B cell (primary cell): Measurements from ENCODE around the gene GPR37L1.
"Not testable (repeated sequence)": the region's sequence is repeated elsewhere in the genome, so short reads cannot be mapped to it uniquely, and the experiment has no call there.

Experiments
- CTCF ChIP-seq: fragments of 200-600 bp; IDR thresholded peaks from one replicate; pipeline ENCODE4 v1.8.0; 2022; ENCODE audit warnings: antibody characterized with exemption, mild to moderate bottlenecking
- EZH2 ChIP-seq: IDR thresholded peaks from 2 replicates; pipeline ENCODE4 v1.6.1; 2012; ENCODE audit warnings: borderline replicate concordance, low read depth, mild to moderate bottlenecking, moderate library complexity, low read length; ENCODE audit not compliant: insufficient read depth, poor library complexity, severe bottlenecking

- not testable (repeated sequence) for TF ChIP-seq CTCF, EZH2
Measured at GRCh38 chr1:202167054-202167453, 44.3 kb downstream of the GPR37L1 start.
